HG03571 (cell line): ENCODE measurements around the gene PRDM15.
"Not testable (repeated sequence)": the region's sequence is repeated elsewhere in the genome, so short reads cannot be mapped to it uniquely, and the experiment has no call there.

Experiments
- ATAC-seq: cut with Tn5 transposase; IDR thresholded peaks from one replicate; pipeline ENCODE4 v1.9.1; 2021; ENCODE audit not compliant: unreplicated experiment

PRDM15 gene

GRCh38 chr21:41809891-41810596, 69.1 kb downstream of the PRDM15 start:
- ATAC-seq = no peak

DNA sequence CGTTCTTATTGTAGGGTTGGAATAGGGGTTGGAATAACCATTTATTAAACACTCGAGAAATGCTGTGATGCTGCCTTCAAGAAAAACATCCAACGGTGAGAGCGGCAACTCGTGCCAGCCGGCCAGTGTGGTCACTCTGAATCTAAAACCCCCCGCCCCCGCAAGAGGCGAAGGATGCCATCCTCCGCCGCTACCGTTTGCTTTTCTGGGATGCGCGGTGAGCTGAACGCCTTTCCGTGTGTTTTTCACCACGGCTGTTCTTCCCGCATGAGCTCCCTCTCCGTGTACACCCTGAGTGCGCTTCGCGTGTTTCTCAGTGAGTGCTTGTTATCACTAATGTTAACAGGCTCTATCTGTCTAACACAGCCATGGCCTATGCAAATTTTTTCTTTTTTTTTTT, 70.3 kb downstream of the PRDM15 start:
- no peak for ATAC-seq

DNA sequence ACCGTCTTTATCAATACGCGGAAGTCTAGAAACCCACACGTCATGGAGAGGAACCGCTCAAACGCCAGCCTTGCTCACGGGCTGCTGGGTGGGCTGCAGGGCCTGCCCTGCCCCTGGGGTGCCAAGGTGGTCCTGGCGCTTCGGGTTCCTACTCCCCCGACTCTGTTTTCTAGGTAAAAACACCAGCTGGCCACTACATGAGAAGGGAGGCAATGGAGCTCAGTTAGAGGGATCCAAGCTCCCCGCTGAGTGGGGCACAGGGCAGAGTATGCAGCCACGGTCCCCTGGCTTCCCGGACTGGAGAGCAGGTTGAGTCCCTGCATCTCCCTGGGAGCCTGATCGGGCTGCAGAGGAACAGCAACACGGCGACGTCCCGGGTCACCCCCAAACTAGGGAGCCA, 71.0 kb downstream of the PRDM15 start:
- ATAC-seq = no peak

DNA sequence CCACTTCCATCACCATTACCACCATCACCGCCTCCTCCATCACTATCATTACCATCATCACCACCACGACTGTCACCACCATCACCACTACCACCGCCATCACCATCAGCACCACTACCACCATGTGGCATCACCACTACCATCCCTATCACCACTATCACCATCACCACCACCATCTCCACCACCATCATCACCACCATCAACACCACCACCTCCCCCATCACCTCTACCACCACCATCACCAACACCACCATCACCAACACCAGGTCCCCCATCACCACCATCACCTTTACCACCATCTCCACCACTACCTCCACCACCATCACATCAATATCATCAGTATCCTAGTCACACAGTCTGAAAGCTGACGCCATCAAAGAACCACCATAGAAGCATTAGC, 72.4 kb downstream of the PRDM15 start:
- ATAC-seq = no peak

- ATAC-seq = no peak
These were observed 73.5 kb downstream of the PRDM15 start for GRCh38 chr21:41805643-41806042.

GRCh38 chr21:41805038-41805437, 74.1 kb downstream of the PRDM15 start:
- ATAC-seq = no peak

- no peak for ATAC-seq
These were observed 74.8 kb downstream of the PRDM15 start for GRCh38 chr21:41804381-41804780.

GRCh38 chr21:41803316-41803715, 75.8 kb downstream of the PRDM15 start:
- no peak for ATAC-seq

DNA sequence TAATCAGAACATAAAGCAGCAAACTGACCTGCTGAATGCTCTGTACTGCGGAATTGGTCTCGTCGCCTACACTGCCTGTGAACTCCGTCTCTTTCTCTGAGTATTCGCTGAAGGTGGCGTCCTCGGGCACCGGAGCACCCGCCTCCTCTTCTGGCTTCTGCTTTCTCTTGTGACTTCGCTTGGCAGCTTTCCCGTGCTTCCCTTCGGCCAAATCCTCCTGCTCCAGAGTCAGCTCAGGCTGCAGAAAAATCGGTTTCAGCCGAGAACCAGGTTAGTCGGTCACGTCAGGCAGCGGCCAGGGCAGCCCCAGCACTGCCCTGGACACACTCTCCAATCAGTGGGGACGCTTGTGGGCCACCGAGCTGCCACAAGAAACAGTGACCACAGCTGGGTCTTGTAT, 76.5 kb downstream of the PRDM15 start:
- ATAC-seq = no peak

- ATAC-seq = no peak
These were observed 77.0 kb downstream of the PRDM15 start for GRCh38 chr21:41802198-41802584.

DNA sequence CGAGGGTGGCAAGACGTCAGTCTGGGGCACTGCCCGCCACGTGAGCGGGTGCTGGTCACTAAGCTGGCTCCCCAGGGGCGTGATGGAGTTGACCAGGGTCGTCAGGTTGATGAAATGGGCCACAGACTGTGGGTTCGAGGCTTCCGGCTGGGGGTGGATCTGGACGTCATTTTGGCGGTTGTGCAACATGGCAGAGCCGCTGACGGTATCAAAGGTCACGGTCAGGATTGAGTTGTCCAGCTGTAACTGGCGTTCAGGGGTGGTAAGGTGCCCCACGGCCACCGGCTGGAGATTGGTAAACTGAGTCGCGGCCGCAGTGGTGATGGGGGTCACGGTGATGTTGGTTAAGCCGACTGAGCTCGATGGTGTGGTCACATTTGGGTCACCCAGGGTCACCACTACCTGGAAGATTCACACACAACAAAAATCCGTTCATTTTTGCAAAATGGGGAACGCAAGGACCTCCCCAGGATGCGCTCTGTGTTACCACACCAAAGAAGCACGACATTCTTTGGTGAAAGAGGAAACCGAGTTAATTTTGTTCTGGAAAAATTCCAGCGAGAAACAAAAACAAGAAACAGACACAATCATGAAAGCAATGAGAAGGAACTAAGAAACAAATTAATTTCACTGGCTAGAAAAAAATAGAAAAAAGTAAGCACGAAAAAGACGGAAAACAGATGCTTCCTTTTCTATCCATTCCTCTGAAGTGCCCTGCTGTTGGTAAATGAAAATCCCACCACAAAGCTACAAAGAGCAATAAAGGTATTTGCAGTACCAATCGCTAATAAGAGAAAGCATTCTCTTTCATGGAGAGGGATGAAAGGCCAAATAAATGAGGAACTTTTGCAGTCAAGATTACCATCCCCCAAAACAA, 77.6 kb downstream of the PRDM15 start:
- ATAC-seq = no peak

- ATAC-seq = no peak
These were observed 78.5 kb downstream of the PRDM15 start for GRCh38 chr21:41800425-41801320.

DNA sequence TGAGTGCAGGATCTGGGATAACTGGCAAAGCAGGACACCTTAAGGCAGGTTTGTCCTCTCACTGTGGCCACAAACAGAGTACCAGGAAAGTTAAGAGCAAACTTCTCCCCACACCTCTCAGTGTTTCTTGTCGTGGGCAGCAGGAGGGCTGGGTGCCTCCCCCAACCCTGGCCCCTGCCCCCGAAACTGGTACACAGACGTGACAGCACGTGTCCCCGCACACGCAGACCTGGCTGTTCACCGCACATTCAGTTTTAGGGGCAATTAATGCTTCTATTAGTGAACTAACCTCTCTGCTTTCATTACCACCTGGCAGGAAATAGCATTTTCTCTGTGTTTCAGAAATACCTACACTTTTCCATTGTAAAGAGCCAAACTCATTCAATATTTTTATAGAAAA, 79.4 kb downstream of the PRDM15 start:
- no peak for ATAC-seq

- ATAC-seq = no peak
These were observed 80.8 kb downstream of the PRDM15 start for GRCh38 chr21:41798326-41798725.

- ATAC-seq = no peak
These were observed 82.6 kb downstream of the PRDM15 start for GRCh38 chr21:41796476-41797080.

GRCh38 chr21:41795726-41796125, 83.4 kb downstream of the PRDM15 start:
- ATAC-seq = no peak

DNA sequence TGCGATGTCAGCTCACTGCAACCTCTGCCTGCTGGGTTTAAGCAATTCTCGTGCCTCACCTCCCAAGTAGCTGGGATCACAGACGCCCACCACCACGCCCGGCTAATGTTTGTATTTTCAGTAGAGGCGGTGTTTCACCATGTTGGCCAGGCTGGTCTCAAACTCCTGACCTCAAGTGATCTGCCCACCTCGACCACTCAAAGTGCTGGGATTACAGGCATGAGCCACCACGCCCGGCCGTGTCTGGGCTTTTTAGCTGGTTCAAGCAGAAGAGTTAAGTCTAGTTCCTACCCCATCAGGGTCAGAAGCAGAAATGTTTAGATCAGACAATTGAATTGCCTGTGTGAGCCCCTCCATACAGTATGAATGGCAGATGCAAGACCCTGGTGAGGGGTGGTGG, 84.5 kb downstream of the PRDM15 start:
- ATAC-seq = no peak

GRCh38 chr21:41792711-41793110, 86.4 kb downstream of the PRDM15 start:
- no peak for ATAC-seq

DNA sequence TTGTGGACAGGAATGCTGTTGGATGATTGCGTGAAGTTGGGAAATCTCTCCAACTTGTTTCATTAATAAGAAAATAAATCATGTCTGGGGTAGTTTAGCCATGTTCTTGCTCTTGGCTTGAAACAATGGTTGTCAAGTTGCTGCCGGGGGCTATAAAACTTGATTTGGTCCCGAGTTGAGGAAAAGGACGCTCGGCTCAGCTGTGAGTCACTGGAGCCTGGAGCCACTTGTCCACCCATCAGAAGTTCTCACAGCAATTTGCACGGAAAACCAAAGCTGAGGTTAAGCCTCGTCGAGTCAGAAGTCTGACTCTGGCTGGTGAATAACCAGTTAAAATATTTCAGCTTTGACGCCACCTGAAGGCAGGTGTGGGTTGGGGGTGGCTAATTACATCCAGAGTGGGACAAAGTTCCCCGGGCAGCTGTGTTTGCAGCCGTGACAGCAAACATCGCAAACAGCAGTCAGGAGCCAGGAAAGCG, 92.6 kb downstream of the PRDM15 start:
- no peak for ATAC-seq

DNA sequence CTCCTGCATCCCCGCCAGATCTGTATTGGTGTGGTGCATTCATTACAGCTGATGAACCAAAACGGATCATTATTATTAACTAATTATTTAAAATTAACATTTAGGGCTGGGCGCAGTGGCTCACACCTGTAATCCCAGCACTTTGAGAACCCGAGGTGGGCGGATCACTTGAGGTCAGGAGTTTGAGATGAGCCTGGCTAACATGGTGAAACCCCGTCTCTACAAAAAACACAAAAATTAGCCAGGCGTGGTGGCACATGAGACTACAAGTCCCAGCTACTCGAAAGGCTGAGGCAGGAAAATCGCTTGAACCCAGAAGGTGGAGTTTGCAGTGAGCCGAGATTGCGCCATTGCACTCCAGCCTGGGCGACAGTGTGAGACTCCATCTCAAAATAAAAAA, 93.9 kb downstream of the PRDM15 start:
- not testable (repeated sequence) for ATAC-seq
